Type B pancreatic cell (in vitro differentiated cells): ENCODE measurements around the gene ATP5F1D. TPM values are rescaled to one million over a fixed set of nuclear protein-coding genes. Genes with fewer than 3 reads are reported as not detected.

Experiments
- DNase-seq: peaks from one replicate; pipeline ENCODE4 v3.0.0; 2021; ENCODE audit warnings: mixed read lengths; ENCODE audit not compliant: unreplicated experiment; ENCODE audit errors: extremely low spot score
- H3K27ac Mint-ChIP-seq: 2 replicates; pipeline ENCODE4 v1.8.0; 2021; ENCODE audit warnings: mild to moderate bottlenecking, mixed read lengths
- H3K27me3 Mint-ChIP-seq: 2 replicates; pipeline ENCODE4 v1.8.0; 2021; ENCODE audit warnings: mixed read lengths
- H3K36me3 Mint-ChIP-seq: 2 replicates; pipeline ENCODE4 v1.8.0; 2021; ENCODE audit warnings: mixed read lengths
- H3K4me1 Mint-ChIP-seq: one replicate; pipeline ENCODE4 v1.8.0; 2021; ENCODE audit warnings: mixed read lengths; ENCODE audit not compliant: unreplicated experiment
- H3K4me3 Mint-ChIP-seq: 2 replicates; pipeline ENCODE4 v1.8.0; 2021; ENCODE audit warnings: mild to moderate bottlenecking, mixed read lengths
- H3K9me3 Mint-ChIP-seq: 2 replicates; pipeline ENCODE4 v1.8.0; 2021; ENCODE audit warnings: mixed read lengths
- CTCF ChIP-seq: fragments of 200-600 bp; sonication (generic); conservative IDR thresholded peaks from 2 replicates; pipeline ENCODE4 v1.5.0; 2021; ENCODE audit warnings: antibody characterized with exemption, mild to moderate bottlenecking
- total RNA-seq: library from RNA; stranded (reverse); gene quantifications from 2 replicates; pipeline ENCODE4 v1.2.1, GENCODE V29; 2021; ENCODE audit warnings: low replicate concordance

ATP5F1D gene
- total RNA-seq, 1 donor from 2014 or later = 165 TPM

DNA sequence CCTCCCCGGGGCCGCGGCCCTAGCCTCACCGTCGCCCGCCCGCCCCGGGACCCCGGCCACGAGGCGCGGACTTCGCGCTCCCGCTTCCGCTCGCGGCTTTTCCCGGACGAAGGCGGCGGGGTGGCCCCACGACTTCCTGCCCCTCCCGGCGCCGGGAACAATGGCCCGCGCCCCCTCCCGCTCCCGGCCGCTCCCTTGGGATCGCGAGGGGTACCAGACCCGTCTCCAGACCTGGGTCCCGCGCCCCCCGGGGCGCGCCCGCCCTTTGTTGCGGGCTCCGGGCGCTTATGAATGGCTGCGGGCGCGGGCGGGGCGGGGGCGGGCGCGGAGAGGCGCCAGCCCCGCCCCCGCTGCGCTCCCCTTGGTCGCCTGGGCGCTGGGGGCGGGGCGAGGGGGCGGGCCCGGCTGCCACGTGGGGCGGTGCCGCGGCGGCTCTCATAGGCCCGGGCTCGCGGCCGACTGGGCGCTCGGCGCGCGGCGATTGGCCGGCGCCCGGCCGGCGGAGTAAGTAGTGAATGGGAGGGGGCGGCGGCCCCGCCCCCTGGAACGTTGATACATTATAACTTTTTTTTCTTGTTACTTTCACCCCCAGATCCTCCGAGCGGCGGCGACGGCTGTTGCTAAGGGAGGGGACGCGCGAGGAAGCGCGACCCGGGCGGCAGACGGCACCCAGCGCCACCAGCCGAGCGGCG, 7.9 kb downstream of the ATP5F1D start:
- peak overlapping the region; percentile 83 for H3K27ac Mint-ChIP-seq
- no peaks in the 10 kb centered on the region for H3K4me1 Mint-ChIP-seq

GRCh38 chr19:1249990-1250436, 8.5 kb downstream of the ATP5F1D start:
- no peaks in the 10 kb centered on the region for H3K4me1 Mint-ChIP-seq
- H3K4me3 Mint-ChIP-seq = peak overlapping the region; percentile 89
- peaks cover 9% of the 10 kb centered on the region for H3K36me3 Mint-ChIP-seq
- H3K9me3 Mint-ChIP-seq = no peaks in the 10 kb centered on the region
- no peak for TF ChIP-seq CTCF
- peak overlapping the region; percentile 83 for H3K27ac Mint-ChIP-seq
- H3K27me3 Mint-ChIP-seq = no peaks in the 10 kb centered on the region
- DNase-seq = no peak

More for the DNA sequence above, 7.9 kb downstream of the ATP5F1D start:
- TF ChIP-seq CTCF = no peak
- Mint-ChIP-seq H3K27me3 (no peaks in the 10 kb centered on the region), H3K4me3 (peak overlapping the region; percentile 89), H3K9me3 (no peaks in the 10 kb centered on the region), H3K36me3 (peaks cover 4% of the 10 kb centered on the region)
- peak; percentile 94 for DNase-seq

- no peak for DNase-seq
- Mint-ChIP-seq H3K27me3 (no peaks in the 10 kb centered on the region), H3K4me3 (peak overlapping the region; percentile 93), H3K9me3 (no peaks in the 10 kb centered on the region), H3K4me1 (no peaks in the 10 kb centered on the region), H3K36me3 (peaks cover 9% of the 10 kb centered on the region), H3K27ac (peak overlapping the region; percentile 92)
- no peak for TF ChIP-seq CTCF
These were observed 9.1 kb downstream of the ATP5F1D start for GRCh38 chr19:1250437-1251260.

DNA sequence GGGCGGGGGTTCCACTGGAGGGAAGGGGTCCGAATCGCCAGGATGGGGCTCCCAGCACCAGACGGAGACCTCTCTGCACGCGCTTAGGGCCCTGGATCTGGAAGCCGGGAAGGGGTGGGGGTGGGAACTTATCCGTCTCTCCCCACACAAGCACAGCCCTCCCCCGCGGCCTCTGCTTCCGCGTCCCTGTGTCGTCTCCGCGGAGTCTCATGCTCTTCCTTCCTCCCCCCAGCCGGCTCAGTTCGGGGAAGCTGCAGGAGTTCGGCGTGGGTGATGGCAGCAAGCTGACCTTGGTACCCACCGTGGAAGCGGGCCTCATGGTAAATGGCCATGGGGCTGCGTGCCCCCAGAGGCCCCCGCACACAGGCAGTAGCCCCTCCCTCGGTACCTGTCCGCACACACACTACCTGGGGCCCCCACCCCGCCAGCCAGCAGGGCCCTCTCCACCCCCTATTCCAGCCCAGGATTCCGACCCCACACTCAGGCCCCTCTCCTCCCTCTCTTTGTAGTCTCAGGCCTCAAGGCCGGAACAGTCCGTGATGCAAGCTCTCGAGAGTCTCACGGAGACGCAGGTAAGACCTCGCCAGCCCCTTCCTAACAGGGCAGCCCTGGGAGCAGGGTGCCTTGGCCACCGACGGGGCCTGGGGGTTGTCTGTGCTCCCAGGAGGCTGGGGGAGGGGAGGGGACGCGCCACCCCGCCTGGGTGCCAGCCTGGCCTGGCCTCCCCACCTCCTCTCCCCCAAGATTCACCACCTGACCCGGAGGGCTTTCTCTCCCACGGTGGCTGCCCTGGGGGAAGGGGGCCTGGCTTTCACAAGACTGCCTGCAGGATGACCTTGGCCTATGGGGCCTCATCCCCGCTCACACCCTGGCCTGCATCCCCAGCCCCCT, 10.0 kb downstream of the ATP5F1D start:
- no peak for TF ChIP-seq CTCF
- no peaks in the 10 kb centered on the region for H3K27me3 Mint-ChIP-seq
- no peak for DNase-seq
- peaks cover 9% of the 10 kb centered on the region for H3K36me3 Mint-ChIP-seq
- peak overlapping the region; percentile 92 for H3K27ac Mint-ChIP-seq
- H3K9me3 Mint-ChIP-seq = no peaks in the 10 kb centered on the region
- H3K4me1 Mint-ChIP-seq = no peaks in the 10 kb centered on the region
- H3K4me3 Mint-ChIP-seq = peak overlapping the region; percentile 93

DNA sequence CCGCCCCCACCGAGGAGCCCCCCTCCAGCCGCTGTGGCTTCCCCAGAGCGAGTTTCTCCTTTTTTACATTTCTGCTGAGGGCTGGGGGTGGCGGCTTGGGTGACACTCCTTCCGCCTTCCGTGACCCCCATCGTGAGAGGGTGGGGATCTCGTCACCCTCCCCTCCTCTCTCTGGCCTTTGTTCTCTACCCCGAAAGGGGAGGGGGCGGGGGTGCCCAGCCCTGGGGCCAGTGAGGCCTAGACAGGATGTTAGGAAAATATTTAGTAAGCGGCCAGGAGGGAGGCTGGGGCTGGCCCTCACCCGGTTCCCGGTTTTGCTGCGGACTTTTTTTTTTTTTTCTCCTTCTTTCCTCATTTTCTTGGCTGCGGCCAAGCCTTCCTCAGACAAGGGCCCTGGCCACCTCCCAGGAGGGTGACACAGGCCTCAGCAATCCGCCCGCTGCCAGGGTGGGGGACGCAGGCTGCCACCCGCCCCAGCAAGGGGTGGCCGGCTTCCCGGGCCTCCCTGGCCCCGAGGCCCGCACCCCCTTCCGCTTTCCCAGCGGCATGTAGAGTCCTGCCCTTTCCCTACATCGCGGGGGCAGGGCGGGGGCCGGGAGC, 10.8 kb downstream of the ATP5F1D start:
- no peak for TF ChIP-seq CTCF
- Mint-ChIP-seq H3K4me1 (peaks cover 2% of the 10 kb centered on the region), H3K36me3 (peaks cover 9% of the 10 kb centered on the region), H3K27ac (peak overlapping the region; percentile 86), H3K4me3 (peak overlapping the region; percentile 93), H3K27me3 (no peaks in the 10 kb centered on the region), H3K9me3 (no peaks in the 10 kb centered on the region)
- DNase-seq = no peak
